Neural progenitor cell (in vitro differentiated cells): Measurements from ENCODE around the gene TTLL8. TPM values are rescaled to one million over a fixed set of nuclear protein-coding genes. Genes with fewer than 3 reads are reported as not detected.

Source experiments
- DNase-seq: peaks from one replicate; pipeline ENCODE4 v3.0.0-alpha.2; 2016; ENCODE audit warnings: low spot score
- H2AFZ ChIP-seq: fragments of 200-600 bp; sonication (generic); replicated peaks from 2 replicates; pipeline ENCODE4 v1.6.1; 2016; ENCODE audit warnings: antibody characterized with exemption
- H3F3A ChIP-seq: fragments of 200-600 bp; sonication (generic); 2 replicates; pipeline ENCODE4 v1.6.1; 2016; ENCODE audit warnings: antibody characterized with exemption, low read depth
- H3K27ac ChIP-seq: fragments of 200-600 bp; sonication (generic); 2 replicates; pipeline ENCODE4 v1.5.1; 2016; ENCODE audit warnings: mild to moderate bottlenecking
- H3K27me3 ChIP-seq: fragments of 200-600 bp; sonication (generic); 2 replicates; pipeline ENCODE4 v1.6.1; 2016; ENCODE audit warnings: mild to moderate bottlenecking, moderate library complexity
- H3K36me3 ChIP-seq: fragments of 200-600 bp; sonication (generic); 2 replicates; pipeline ENCODE4 v1.5.1; 2016
- H3K4me1 ChIP-seq: fragments of 200-600 bp; sonication (generic); 2 replicates; pipeline ENCODE4 v1.6.1; 2016; ENCODE audit warnings: mixed run types
- H3K4me2 ChIP-seq: fragments of 200-600 bp; sonication (generic); 2 replicates; pipeline ENCODE4 v1.6.1; 2016
- H3K4me3 ChIP-seq: fragments of 200-600 bp; sonication (generic); 2 replicates; pipeline ENCODE4 v1.5.1; 2016
- H3K79me2 ChIP-seq: fragments of 200-600 bp; sonication (generic); 2 replicates; pipeline ENCODE4 v1.6.1; 2016; ENCODE audit warnings: low read depth
- H3K9ac ChIP-seq: fragments of 200-600 bp; sonication (generic); 2 replicates; pipeline ENCODE4 v1.6.1; 2016
- H3K9me3 ChIP-seq: fragments of 200-600 bp; sonication (generic); 2 replicates; pipeline ENCODE4 v1.5.1; 2016; ENCODE audit warnings: low read depth
- H4K20me1 ChIP-seq: fragments of 200-600 bp; sonication (generic); 2 replicates; pipeline ENCODE4 v1.6.1; 2016; ENCODE audit warnings: low read depth
- H3K27ac Mint-ChIP-seq: 3 replicates; pipeline ENCODE4 v1.8.0; 2021; ENCODE audit warnings: mixed read lengths
- H3K27me3 Mint-ChIP-seq: 2 replicates; pipeline ENCODE4 v1.8.0; 2022; ENCODE audit warnings: low read depth, mild to moderate bottlenecking, inconsistent platforms, moderate library complexity, mixed read lengths; ENCODE audit not compliant: insufficient read depth
- H3K36me3 Mint-ChIP-seq: 3 replicates; pipeline ENCODE4 v1.8.0; 2021; ENCODE audit warnings: mixed read lengths
- H3K4me1 Mint-ChIP-seq: 3 replicates; pipeline ENCODE4 v1.8.0; 2021; ENCODE audit warnings: mixed read lengths
- H3K4me3 Mint-ChIP-seq: 3 replicates; pipeline ENCODE4 v1.8.0; 2021; ENCODE audit warnings: mild to moderate bottlenecking, moderate library complexity, mixed read lengths
- H3K9me3 Mint-ChIP-seq: 3 replicates; pipeline ENCODE4 v1.8.0; 2020; ENCODE audit warnings: mixed read lengths
- EZH2 ChIP-seq: fragments of 200-600 bp; sonication (generic); IDR thresholded peaks from 2 replicates; pipeline ENCODE4 v1.6.1; 2017; ENCODE audit warnings: antibody characterized with exemption, mild to moderate bottlenecking, moderate library complexity
- EZH2phosphoT487 ChIP-seq: fragments of 200-600 bp; sonication (generic); IDR thresholded peaks from 2 replicates; pipeline ENCODE4 v1.6.1; 2017; ENCODE audit warnings: antibody characterized with exemption
- total RNA-seq: library from RNA; depleted of rRNA; stranded (reverse); fragments of >200 nt; gene quantifications from 2 replicates; pipeline ENCODE4 v1.2.3, GENCODE V29; 2015; ENCODE audit warnings: low replicate concordance
- TF ChIP-seq, protein P1 (sequence below): fragments of 200-600 bp; sonication (generic); IDR thresholded peaks from 2 replicates; pipeline ENCODE4 v1.5.1; 2017; ENCODE audit warnings: antibody characterized with exemption, mild to moderate bottlenecking

Gene TTLL8
- total RNA-seq, 1 donor from 2014 or later: not detected

DNA sequence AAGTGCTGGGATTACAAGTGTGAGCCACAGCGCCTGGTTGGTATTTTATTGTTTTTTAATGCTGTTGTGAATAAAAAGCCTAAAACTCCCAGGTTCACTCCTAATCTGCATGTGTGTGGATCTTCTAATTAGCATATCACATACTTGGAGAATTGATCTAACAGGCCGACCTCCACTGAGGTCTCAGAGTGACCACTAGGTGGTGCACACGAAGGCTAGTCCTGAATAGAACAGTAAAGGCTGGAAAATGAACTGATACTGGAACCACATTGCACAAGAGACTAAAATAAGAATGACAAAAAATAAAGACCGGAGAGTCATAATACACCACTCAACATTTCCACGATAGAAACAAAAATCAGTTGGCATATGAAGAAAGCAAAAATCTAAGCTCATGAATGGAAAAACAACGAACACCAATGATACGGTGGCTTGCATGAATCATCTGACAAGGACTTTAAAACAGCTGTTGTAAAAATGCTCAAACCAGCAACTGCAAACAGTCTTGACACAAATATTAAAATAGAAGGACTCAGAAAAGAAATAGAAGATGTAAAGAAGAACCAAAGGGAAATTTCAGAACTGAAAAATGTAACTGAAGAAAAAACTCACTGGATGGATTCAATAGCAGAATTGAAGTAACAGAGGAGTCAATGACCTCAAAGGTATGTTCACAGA is 78.4 kb downstream of the TTLL8 start:
- no peaks in the 10 kb centered on the region for H4K20me1 ChIP-seq
- Mint-ChIP-seq H3K4me3 (no peak overlapping the region), H3K36me3 (peaks cover 7% of the 10 kb centered on the region), H3K4me1 (peaks cover 14% of the 10 kb centered on the region), H3K9me3 (peaks cover 20% of the 10 kb centered on the region), H3K27ac (no peak overlapping the region), H3K27me3 (peaks cover 22% of the 10 kb centered on the region)
- no peak overlapping the region for H3K27ac ChIP-seq
- H3K36me3 ChIP-seq: no peaks in the 10 kb centered on the region
- H2AFZ ChIP-seq: no peak overlapping the region
- DNase-seq: peak; percentile 73
- no peaks in the 10 kb centered on the region for H3K9me3 ChIP-seq
- no peaks in the 10 kb centered on the region for H3K4me1 ChIP-seq
- peaks cover 7% of the 10 kb centered on the region for H3F3A ChIP-seq
- TF ChIP-seq, protein P1, sequence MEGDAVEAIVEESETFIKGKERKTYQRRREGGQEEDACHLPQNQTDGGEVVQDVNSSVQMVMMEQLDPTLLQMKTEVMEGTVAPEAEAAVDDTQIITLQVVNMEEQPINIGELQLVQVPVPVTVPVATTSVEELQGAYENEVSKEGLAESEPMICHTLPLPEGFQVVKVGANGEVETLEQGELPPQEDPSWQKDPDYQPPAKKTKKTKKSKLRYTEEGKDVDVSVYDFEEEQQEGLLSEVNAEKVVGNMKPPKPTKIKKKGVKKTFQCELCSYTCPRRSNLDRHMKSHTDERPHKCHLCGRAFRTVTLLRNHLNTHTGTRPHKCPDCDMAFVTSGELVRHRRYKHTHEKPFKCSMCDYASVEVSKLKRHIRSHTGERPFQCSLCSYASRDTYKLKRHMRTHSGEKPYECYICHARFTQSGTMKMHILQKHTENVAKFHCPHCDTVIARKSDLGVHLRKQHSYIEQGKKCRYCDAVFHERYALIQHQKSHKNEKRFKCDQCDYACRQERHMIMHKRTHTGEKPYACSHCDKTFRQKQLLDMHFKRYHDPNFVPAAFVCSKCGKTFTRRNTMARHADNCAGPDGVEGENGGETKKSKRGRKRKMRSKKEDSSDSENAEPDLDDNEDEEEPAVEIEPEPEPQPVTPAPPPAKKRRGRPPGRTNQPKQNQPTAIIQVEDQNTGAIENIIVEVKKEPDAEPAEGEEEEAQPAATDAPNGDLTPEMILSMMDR: peak; percentile 81
- no peak for TF ChIP-seq EZH2phosphoT487
- H3K4me3 ChIP-seq: no peak overlapping the region
- no peak overlapping the region for H3K9ac ChIP-seq
- H3K79me2 ChIP-seq: no peaks in the 10 kb centered on the region
- H3K4me2 ChIP-seq: no peak overlapping the region
- peaks cover 40% of the 10 kb centered on the region for H3K27me3 ChIP-seq

DNA sequence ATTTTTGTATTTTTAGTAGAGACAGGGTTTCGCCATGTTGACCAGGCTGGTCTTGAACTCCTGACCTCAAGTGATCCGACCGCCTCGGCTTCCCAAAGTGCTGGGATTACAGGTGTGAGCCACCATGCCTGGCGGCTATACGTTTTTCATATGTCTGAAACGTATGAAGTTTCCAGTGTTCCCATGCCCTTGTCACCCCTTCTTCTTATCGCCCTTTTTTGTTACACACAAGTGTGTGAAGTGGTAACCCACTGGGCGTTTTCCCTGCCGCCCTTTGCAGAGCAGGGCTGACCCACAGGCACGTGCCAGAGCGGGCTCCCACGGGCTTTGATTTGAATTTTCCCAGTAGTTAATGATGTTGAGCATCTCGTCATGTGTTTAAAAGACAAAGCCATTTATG is 80.5 kb downstream of the TTLL8 start:
- H3K4me1 ChIP-seq: no peaks in the 10 kb centered on the region
- no peaks in the 10 kb centered on the region for H3K36me3 ChIP-seq
- H3K27me3 ChIP-seq: peaks cover 28% of the 10 kb centered on the region
- peaks cover 3% of the 10 kb centered on the region for H3K36me3 Mint-ChIP-seq
- no peak overlapping the region for H3K27ac Mint-ChIP-seq
- no peak for DNase-seq
- peaks cover 12% of the 10 kb centered on the region for H3F3A ChIP-seq
- peaks cover 11% of the 10 kb centered on the region for H3K4me1 Mint-ChIP-seq
- H4K20me1 ChIP-seq: no peaks in the 10 kb centered on the region
- no peak overlapping the region for H3K4me2 ChIP-seq
- H3K4me3 ChIP-seq: no peak overlapping the region
- H3K9me3 Mint-ChIP-seq: peaks cover 14% of the 10 kb centered on the region
- no peaks in the 10 kb centered on the region for H3K9me3 ChIP-seq
- H2AFZ ChIP-seq: no peak overlapping the region
- no peak overlapping the region for H3K9ac ChIP-seq
- no peak overlapping the region for H3K4me3 Mint-ChIP-seq
- peaks cover 13% of the 10 kb centered on the region for H3K27me3 Mint-ChIP-seq
- no peak overlapping the region for H3K27ac ChIP-seq
- TF ChIP-seq EZH2phosphoT487 (no peak), EZH2 (no peak)
- TF ChIP-seq, protein P1: no peak
- no peaks in the 10 kb centered on the region for H3K79me2 ChIP-seq

DNA sequence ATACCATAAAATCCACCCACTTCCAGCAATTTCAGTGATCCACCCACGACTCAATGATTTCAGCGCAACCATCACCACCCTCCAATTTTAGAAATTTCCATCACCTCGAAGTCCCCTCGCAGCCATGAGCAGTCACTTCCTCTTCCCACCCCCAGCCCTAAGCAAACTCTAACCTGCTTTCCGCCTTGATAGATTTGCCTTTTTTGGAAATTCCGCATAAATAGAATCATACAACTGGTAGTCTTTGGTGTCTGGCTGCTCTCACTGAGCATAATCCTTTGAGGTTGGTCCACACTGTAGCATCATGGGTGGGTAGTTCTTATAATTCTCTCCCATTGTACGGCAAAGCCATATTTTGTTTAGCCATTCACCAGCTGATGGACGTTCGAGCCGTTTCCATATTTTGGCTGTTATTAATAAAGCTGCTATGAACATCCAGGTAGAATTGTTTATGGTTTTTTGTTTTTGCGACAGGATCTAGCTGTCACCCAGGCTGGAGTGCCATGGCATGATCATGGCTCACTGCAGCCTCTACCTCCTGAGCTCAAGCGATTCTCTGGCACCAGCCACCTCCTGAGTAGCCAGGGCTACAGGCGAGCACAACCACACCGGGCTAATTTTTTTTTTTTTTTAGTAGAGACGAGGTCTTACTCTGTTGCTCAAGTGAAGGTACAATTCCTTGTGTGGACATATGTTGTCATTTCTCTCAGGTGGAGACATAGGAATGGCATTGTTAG is 81.5 kb downstream of the TTLL8 start:
- no peaks in the 10 kb centered on the region for H3K9me3 ChIP-seq
- no peak overlapping the region for H3K4me2 ChIP-seq
- peaks cover 9% of the 10 kb centered on the region for H3K4me1 Mint-ChIP-seq
- H3K9ac ChIP-seq: no peak overlapping the region
- H3K79me2 ChIP-seq: no peaks in the 10 kb centered on the region
- peaks cover 2% of the 10 kb centered on the region for H3K4me1 ChIP-seq
- peaks cover 30% of the 10 kb centered on the region for H3K27me3 ChIP-seq
- H4K20me1 ChIP-seq: no peaks in the 10 kb centered on the region
- H3K36me3 Mint-ChIP-seq: peaks cover 3% of the 10 kb centered on the region
- H2AFZ ChIP-seq: no peak overlapping the region
- H3K9me3 Mint-ChIP-seq: peaks cover 12% of the 10 kb centered on the region
- H3K27ac Mint-ChIP-seq: no peak overlapping the region
- no peak overlapping the region for H3K4me3 ChIP-seq
- DNase-seq: no peak
- no peak for TF ChIP-seq EZH2phosphoT487
- TF ChIP-seq EZH2: no peak
- TF ChIP-seq, protein P1: no peak
- peaks cover 11% of the 10 kb centered on the region for H3K27me3 Mint-ChIP-seq
- no peak overlapping the region for H3K27ac ChIP-seq
- no peaks in the 10 kb centered on the region for H3K36me3 ChIP-seq
- H3K4me3 Mint-ChIP-seq: no peak overlapping the region
- peaks cover 12% of the 10 kb centered on the region for H3F3A ChIP-seq
